HCT116 (cell line): ENCODE data around the gene IRF4. TPM values are rescaled to one million over a fixed set of nuclear protein-coding genes. Genes with fewer than 3 reads are reported as not detected.

Source experiments
- ATAC-seq: fragments of 200-7000 bp; cut with Tn5 transposase; 2 replicates; pipeline ENCODE4 v1.9.1; 2020; ENCODE audit warnings: mild to moderate bottlenecking, moderate library complexity
- BruUV-seq: library from RNA; stranded (reverse); fragments of 400-500 nt; replicated peaks from 2 replicates; lab custom pipeline; 2021; lab: Mats Ljungman, UMichigan
- CTCF ChIA-PET: fragments of 300-600 bp; sonication (Branson Sonifier 250); formaldehyde crosslinking; loops from one replicate; lab custom pipeline; 2021; ENCODE audit warnings: antibody characterized with exemption; lab: Charles Lee
- POLR2A ChIA-PET: fragments of 300-600, 350-600 bp; sonication (Branson Sonifier 250); formaldehyde crosslinking; loops from one replicate; lab custom pipeline; 2021; ENCODE audit warnings: antibody characterized with exemption; lab: Charles Lee
- RAD21 ChIA-PET, 2 experiments: fragments of 300-600 bp; sonication (Branson Sonifier 250); formaldehyde crosslinking; loops; one replicate each; lab custom pipeline; 2023; ENCODE audit warnings: low total read pairs in 2 of 2; ENCODE audit not compliant: uncharacterized antibody in 2 of 2, unreplicated experiment in 2 of 2, low non-redundant PET in 1 of 2; lab: Charles Lee
- DNase-seq: peaks from one replicate; pipeline ENCODE4 v3.0.0-alpha.2; 2010; ENCODE audit warnings: low read depth, low spot score
- H2AFZ ChIP-seq: fragments of 200-600 bp; shearing (Covaris generic), sonication (generic); 2 replicates; pipeline ENCODE4 v1.6.1; 2017; ENCODE audit warnings: low read depth, mixed run types, mixed read lengths, antibody characterized with exemption, low read length; ENCODE audit not compliant: poor library complexity, severe bottlenecking
- H3K27ac ChIP-seq: 2 replicates; pipeline ENCODE4 v1.5.1; 2012; ENCODE audit warnings: low read depth, low read length
- H3K27me3 ChIP-seq: fragments of 200-600 bp; sonication (generic); 2 replicates; pipeline ENCODE4 v1.6.1; 2016; ENCODE audit warnings: mixed run types, low read length, mixed read lengths; ENCODE audit not compliant: insufficient read depth
- H3K36me3 ChIP-seq, 2 experiments: fragments of 200-500 bp in 1 of 2; fragments of 200-600 bp in 1 of 2; sonication (Bioruptor generic) in 1 of 2; sonication (generic) in 1 of 2; 2 replicates each; pipeline versions ENCODE4 v1.5.1 to v1.6.1; 2014 to 2016; ENCODE audit warnings: low read length in 2 of 2, inconsistent platforms in 1 of 2, mixed read lengths in 1 of 2, mixed run types in 1 of 2; ENCODE audit not compliant: insufficient read depth in 2 of 2, control insufficient read depth in 1 of 2
- H3K4me1 ChIP-seq, 2 experiments: fragments of 200-600 bp in 1 of 2; sonication (generic) in 1 of 2; 2 replicates each; pipeline versions ENCODE4 v1.5.1 to v1.6.1; 2012 to 2017; ENCODE audit warnings: low read length in 2 of 2, inconsistent platforms in 1 of 2, mild to moderate bottlenecking in 1 of 2, mixed read lengths in 1 of 2, mixed run types in 1 of 2, moderate library complexity in 1 of 2; ENCODE audit not compliant: insufficient read depth in 2 of 2, control insufficient read depth in 1 of 2
- H3K4me2 ChIP-seq: fragments of 200-600 bp; sonication (generic); 2 replicates; pipeline ENCODE4 v1.6.1; 2017; ENCODE audit warnings: mixed run types, low read length, mixed read lengths
- H3K4me3 ChIP-seq, 2 experiments: fragments of 200-600 bp in 1 of 2; sonication (generic) in 1 of 2; replicated peaks in 1 of 2; 2 replicates each; pipeline ENCODE4 v1.5.1; 2011 to 2016; ENCODE audit warnings: low read length in 2 of 2, control low read depth in 1 of 2, low read depth in 1 of 2, mild to moderate bottlenecking in 1 of 2, mixed read lengths in 1 of 2, mixed run types in 1 of 2
- H3K79me2 ChIP-seq: fragments of 200-600 bp; sonication (generic); 2 replicates; pipeline ENCODE4 v1.6.1; 2017; ENCODE audit warnings: mild to moderate bottlenecking, mixed run types, low read length, moderate library complexity, mixed read lengths; ENCODE audit not compliant: insufficient read depth
- H3K9ac ChIP-seq: fragments of 200-600 bp; sonication (generic); 2 replicates; pipeline ENCODE4 v1.6.1; 2016; ENCODE audit warnings: low read length, mixed read lengths
- H3K9me2 ChIP-seq: fragments of 200-600 bp; sonication (generic), shearing (Covaris generic); 2 replicates; pipeline ENCODE4 v1.6.1; 2017; ENCODE audit warnings: mixed run types, mild to moderate bottlenecking, moderate library complexity; ENCODE audit not compliant: insufficient read depth
- H3K9me3 ChIP-seq, 2 experiments: fragments of 200-500 bp in 1 of 2; fragments of 200-600 bp in 1 of 2; sonication (Bioruptor generic) in 1 of 2; sonication (generic) in 1 of 2; 2 replicates each; pipeline ENCODE4 v1.6.1; 2014 to 2017; ENCODE audit warnings: low read length in 2 of 2, mixed read lengths in 2 of 2, inconsistent platforms in 1 of 2, low read depth in 1 of 2, mild to moderate bottlenecking in 1 of 2, mixed run types in 1 of 2, moderate library complexity in 1 of 2; ENCODE audit not compliant: control insufficient read depth in 1 of 2, insufficient read depth in 1 of 2
- H4K20me1 ChIP-seq: fragments of 200-600 bp; sonication (generic), shearing (Covaris generic); 2 replicates; pipeline ENCODE4 v1.6.1; 2017; ENCODE audit warnings: mixed run types, mild to moderate bottlenecking, moderate library complexity; ENCODE audit not compliant: insufficient read depth
- CEBPB ChIP-seq: IDR thresholded peaks from 2 replicates; pipeline ENCODE4 v1.6.1; 2012; ENCODE audit warnings: low read depth
- EZH2 ChIP-seq: fragments of 200-600 bp; sonication (generic); IDR thresholded peaks from 2 replicates; pipeline ENCODE4 v1.6.1; 2017; ENCODE audit warnings: antibody characterized with exemption, mixed run types
- FOSL1 ChIP-seq: IDR thresholded peaks from 2 replicates; pipeline ENCODE4 v1.6.1; 2012; ENCODE audit warnings: low read depth
- RAD21 ChIP-seq: IDR thresholded peaks from 2 replicates; pipeline ENCODE4 v1.6.1; 2012; ENCODE audit warnings: low read depth, mild to moderate bottlenecking
- SIN3A ChIP-seq: IDR thresholded peaks from 2 replicates; pipeline ENCODE4 v1.6.1; 2012; ENCODE audit warnings: low read depth
- ZFX ChIP-seq: fragments of 450-650 bp; IDR thresholded peaks from 2 replicates; pipeline ENCODE4 v1.6.1; 2017
- intact Hi-C: fragments of 100-400 bp; cut with micrococcal nuclease; formaldehyde crosslinking; loops from 2 replicates; pipeline ENCODE4 v1.10.0; 2022
- total RNA-seq: library from RNA; stranded (reverse); gene quantifications from one replicate; pipeline ENCODE4 v1.2.1, GENCODE V29; 2021; ENCODE audit not compliant: unreplicated experiment
- TF ChIP-seq, protein P1 (sequence below): IDR thresholded peaks from 2 replicates; pipeline ENCODE4 v1.6.1; 2012; ENCODE audit warnings: low read depth
- TF ChIP-seq, protein P2 (sequence below): IDR thresholded peaks from 2 replicates; pipeline ENCODE4 v1.6.1; 2012
- TF ChIP-seq, protein P3 (sequence below): IDR thresholded peaks from 2 replicates; pipeline ENCODE4 v1.6.1; 2011; ENCODE audit warnings: mild to moderate bottlenecking, low read length, moderate library complexity; ENCODE audit not compliant: insufficient replicate concordance; ENCODE audit errors: extremely low read depth

The IRF4 gene
- total RNA-seq, 1 experiment from 2014 or later: 1.2 TPM

DNA sequence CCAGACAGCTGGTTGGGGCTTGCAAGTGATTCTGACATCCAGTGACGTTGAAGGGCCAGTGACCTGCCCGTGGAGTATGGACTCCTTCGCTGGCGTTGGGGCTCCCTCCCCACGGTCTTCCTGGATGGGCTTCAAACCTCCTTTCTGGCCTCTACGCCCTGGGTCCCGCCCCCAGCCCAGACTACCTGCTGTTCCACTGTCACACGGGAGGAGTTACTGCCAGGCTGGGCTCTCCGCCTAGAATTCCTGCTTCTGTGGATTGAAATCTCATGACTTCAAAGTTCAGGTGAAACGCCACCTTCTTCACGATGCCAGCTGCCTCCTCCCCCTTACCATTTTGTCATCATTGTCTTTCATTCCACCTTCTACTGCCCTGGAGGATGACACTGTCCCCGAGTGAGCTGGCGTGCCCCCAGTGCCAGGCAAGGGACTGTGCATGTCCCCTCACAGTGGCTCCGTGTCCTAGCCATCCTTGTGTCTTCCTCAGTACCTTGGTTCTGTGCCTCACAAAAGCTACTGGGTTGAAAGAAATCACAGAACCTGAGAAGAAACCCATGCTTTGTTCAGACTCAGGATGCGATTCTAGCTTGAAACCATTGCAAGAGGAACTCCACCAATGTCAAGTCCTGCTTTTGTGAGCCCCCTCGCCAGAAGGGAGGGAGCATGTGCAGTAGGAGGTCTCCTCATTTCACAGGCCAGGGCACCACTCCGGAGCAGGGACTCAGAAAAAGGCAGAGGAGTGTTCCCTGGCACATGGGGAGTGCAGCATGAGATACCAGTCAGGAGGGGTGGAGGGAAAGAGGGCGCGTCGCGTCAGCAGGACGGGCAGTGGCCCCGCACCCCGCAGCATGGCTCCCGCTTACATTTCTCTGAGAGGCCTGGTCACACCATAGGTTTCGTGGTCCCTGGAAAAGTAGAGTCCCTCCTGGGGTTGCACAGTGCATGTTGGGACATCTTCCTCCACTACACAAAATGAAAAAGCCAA is 11.0 kb upstream of the IRF4 start:
- DNase-seq (no peak), ATAC-seq (no peak)
- H3K79me2 ChIP-seq: no peaks in the 10 kb centered on the region
- no peak overlapping the region for H2AFZ ChIP-seq
- intact Hi-C loops: no loop called here
- H3K9me2 ChIP-seq: no peaks in the 10 kb centered on the region
- ChIA-PET POLR2A (no interaction called here), RAD21 (no interaction called here)
- no TSS peak for BruUV-seq
- H3K9me3 ChIP-seq: no peaks in the 10 kb centered on the region; a peak in 2 of 4 replicates
- H3K27ac ChIP-seq: no peak overlapping the region
- TF ChIP-seq EZH2 (no peak), SIN3A (no peak), CEBPB (no peak), FOSL1 (no peak), ZFX (no peak), RAD21 (no peak)
- TF ChIP-seq, protein P1, sequence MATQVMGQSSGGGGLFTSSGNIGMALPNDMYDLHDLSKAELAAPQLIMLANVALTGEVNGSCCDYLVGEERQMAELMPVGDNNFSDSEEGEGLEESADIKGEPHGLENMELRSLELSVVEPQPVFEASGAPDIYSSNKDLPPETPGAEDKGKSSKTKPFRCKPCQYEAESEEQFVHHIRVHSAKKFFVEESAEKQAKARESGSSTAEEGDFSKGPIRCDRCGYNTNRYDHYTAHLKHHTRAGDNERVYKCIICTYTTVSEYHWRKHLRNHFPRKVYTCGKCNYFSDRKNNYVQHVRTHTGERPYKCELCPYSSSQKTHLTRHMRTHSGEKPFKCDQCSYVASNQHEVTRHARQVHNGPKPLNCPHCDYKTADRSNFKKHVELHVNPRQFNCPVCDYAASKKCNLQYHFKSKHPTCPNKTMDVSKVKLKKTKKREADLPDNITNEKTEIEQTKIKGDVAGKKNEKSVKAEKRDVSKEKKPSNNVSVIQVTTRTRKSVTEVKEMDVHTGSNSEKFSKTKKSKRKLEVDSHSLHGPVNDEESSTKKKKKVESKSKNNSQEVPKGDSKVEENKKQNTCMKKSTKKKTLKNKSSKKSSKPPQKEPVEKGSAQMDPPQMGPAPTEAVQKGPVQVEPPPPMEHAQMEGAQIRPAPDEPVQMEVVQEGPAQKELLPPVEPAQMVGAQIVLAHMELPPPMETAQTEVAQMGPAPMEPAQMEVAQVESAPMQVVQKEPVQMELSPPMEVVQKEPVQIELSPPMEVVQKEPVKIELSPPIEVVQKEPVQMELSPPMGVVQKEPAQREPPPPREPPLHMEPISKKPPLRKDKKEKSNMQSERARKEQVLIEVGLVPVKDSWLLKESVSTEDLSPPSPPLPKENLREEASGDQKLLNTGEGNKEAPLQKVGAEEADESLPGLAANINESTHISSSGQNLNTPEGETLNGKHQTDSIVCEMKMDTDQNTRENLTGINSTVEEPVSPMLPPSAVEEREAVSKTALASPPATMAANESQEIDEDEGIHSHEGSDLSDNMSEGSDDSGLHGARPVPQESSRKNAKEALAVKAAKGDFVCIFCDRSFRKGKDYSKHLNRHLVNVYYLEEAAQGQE: no peak
- TF ChIP-seq, protein P2, sequence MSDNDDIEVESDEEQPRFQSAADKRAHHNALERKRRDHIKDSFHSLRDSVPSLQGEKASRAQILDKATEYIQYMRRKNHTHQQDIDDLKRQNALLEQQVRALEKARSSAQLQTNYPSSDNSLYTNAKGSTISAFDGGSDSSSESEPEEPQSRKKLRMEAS: no peak
- TF ChIP-seq, protein P3, sequence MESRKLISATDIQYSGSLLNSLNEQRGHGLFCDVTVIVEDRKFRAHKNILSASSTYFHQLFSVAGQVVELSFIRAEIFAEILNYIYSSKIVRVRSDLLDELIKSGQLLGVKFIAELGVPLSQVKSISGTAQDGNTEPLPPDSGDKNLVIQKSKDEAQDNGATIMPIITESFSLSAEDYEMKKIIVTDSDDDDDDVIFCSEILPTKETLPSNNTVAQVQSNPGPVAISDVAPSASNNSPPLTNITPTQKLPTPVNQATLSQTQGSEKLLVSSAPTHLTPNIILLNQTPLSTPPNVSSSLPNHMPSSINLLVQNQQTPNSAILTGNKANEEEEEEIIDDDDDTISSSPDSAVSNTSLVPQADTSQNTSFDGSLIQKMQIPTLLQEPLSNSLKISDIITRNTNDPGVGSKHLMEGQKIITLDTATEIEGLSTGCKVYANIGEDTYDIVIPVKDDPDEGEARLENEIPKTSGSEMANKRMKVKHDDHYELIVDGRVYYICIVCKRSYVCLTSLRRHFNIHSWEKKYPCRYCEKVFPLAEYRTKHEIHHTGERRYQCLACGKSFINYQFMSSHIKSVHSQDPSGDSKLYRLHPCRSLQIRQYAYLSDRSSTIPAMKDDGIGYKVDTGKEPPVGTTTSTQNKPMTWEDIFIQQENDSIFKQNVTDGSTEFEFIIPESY: no peak
- TF ChIP-seq, all 23 proteins: peak for 0
- CTCF ChIA-PET: no interaction called here
- Histone ChIP-seq H3K4me3 (no peak overlapping the region), H4K20me1 (no peaks in the 10 kb centered on the region), H3K4me1 (no peaks in the 10 kb centered on the region), H3K9ac (no peak overlapping the region), H3K36me3 (no peaks in the 10 kb centered on the region), H3K4me2 (no peak overlapping the region), H3K27me3 (no peaks in the 10 kb centered on the region)
